Fibroblast of skin of left biceps (primary cell): ENCODE results near the gene PTCH1.

ENCODE experiments used
- DNase-seq, 2 experiments: peaks; one replicate each; pipeline ENCODE4 v3.0.0-alpha.2; 2013; ENCODE audit warnings: low read depth in 2 of 2

The PTCH1 gene

GRCh38 chr9:95512709-95513095, 4.1 kb downstream of the PTCH1 start:
- DNase-seq: no peak

GRCh38 chr9:95511952-95512708, 4.6 kb downstream of the PTCH1 start:
- DNase-seq: no peak

GRCh38 chr9:95511616-95511931, 5.2 kb downstream of the PTCH1 start:
- DNase-seq: no peak

GRCh38 chr9:95510709-95511615, 5.8 kb downstream of the PTCH1 start:
- DNase-seq: peak; percentile 94 to 95

GRCh38 chr9:95509851-95510708, 6.7 kb downstream of the PTCH1 start:
- no peak for DNase-seq

GRCh38 chr9:95508968-95509850, 7.6 kb downstream of the PTCH1 start:
- peak; percentile 94 for DNase-seq

- no peak for DNase-seq
These were observed 8.4 kb downstream of the PTCH1 start for GRCh38 chr9:95508242-95508967.

- DNase-seq: peak in 1 of 2 experiments; percentile 65
These were observed 9.1 kb downstream of the PTCH1 start for GRCh38 chr9:95507464-95508241.

- DNase-seq: no peak
These were observed 9.9 kb downstream of the PTCH1 start for GRCh38 chr9:95506678-95507463.

GRCh38 chr9:95506428-95506677, 10.4 kb downstream of the PTCH1 start:
- no peak for DNase-seq

GRCh38 chr9:95505717-95506427, 10.9 kb downstream of the PTCH1 start:
- no peak for DNase-seq

- no peak for DNase-seq
These were observed 11.6 kb downstream of the PTCH1 start for GRCh38 chr9:95505072-95505716.

- no peak for DNase-seq
These were observed 12.5 kb downstream of the PTCH1 start for GRCh38 chr9:95504053-95504963.

GRCh38 chr9:95503369-95503768, 13.4 kb downstream of the PTCH1 start:
- DNase-seq: no peak

- no peak for DNase-seq
These were observed 14.5 kb downstream of the PTCH1 start for GRCh38 chr9:95502248-95502647.

- DNase-seq: no peak
These were observed 16.9 kb downstream of the PTCH1 start for GRCh38 chr9:95499847-95500246.
